ENCODE measurements around the gene MLANA. TPM values are rescaled to one million over a fixed set of nuclear protein-coding genes. Genes with fewer than 3 reads are reported as not detected.

MLANA gene
- 0.54 TPM for polyA plus RNA-seq
- long read RNA-seq, donor 1, result 0 reads
- long read RNA-seq, donor 2, result 0 reads
- long read RNA-seq, donor 3, result 0 reads
- long read RNA-seq, donor 4, result 0 reads
- long read RNA-seq, donor 5, result 0 reads
- long read RNA-seq, donor 6, result 0 reads
- long read RNA-seq, donor 7, partial matches to known transcripts, result 14 of 14 reads
- long read RNA-seq, donor 7, other reads (novel, unspliced or antisense), result 0 of 14 reads
- long read RNA-seq, donor 8, result 0 reads
- long read RNA-seq, donor 9, result 0 reads
- long read RNA-seq, donor 10, result 0 reads
- long read RNA-seq, donor 11, result 0 reads

- Histone ChIP-seq H3K27ac (ENCODE audit: low read length) (no peak within 1 kb of the TSS), H3K4me1 (ENCODE audit: control insufficient read depth, insufficient read depth, low read length) (no peaks in the 10 kb centered on the region), H3K36me3 (ENCODE audit: control insufficient read depth, insufficient read depth, low read length) (no peaks in the 10 kb centered on the region), H3K4me3 (ENCODE audit: low read length) (no peak within 1 kb of the TSS), H3K9me3 (ENCODE audit: control insufficient read depth, low read depth, low read length) (no peaks in the 10 kb centered on the region), H3K27me3 (ENCODE audit: control insufficient read depth, insufficient read depth, low read length) (no peaks in the 10 kb centered on the region)
- no peak for DNase-seq
- WGBS (ENCODE audit: insufficient coverage, low lambda C conversion rate), result 100% methylated on average over 3 of the region's 9 CpGs
Measured at GRCh38 chr9:5890641-5891040, at the start of gene MLANA. Gene MLANA, plus strand, starts transcription at chr9:5890889. Its CDS starts 1,586 bp downstream, at chr9:5892475.

DNA sequence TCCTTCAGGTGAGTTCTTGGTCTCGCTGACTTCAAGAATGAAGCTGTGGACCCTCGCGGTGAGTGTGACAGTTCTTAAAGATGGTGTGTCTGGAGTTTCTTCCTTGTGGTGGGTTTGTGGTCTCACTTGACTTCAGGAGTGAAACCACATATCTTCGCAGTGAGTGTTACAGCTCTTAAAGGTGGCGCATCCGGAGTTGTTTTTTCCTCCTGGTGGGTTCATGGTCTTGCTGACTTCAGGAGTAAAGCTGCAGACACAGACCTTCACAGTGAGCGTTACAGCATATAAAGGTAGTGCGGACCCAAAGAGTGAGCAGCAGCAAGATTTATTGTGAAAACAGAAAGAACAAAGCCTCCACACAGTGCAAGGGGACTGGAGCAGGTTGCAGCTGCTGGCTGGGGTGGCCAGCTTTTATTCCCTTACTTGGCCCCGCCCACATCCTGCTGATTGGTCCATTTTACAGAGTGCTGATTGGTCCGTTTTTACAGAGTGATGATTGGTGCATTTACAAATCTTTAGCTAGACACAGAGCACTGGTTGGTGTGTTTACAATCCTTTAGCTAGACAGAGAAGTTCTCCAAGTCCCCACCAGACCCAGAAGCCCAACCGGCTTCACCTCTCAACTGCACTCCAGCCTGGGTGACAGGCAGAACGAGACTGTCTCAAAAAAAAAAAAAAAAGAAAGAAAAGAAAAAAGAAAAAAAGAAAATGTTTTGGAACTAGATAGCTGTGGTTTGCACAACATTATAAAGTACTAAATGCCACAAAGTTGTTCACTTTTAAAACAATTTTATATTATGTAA is 48.7 kb upstream of the MLANA start:
- Histone ChIP-seq H3K9me3 (ENCODE audit: control insufficient read depth, low read depth, low read length) (no peaks in the 10 kb centered on the region), H3K4me3 (ENCODE audit: low read length) (no peak overlapping the region), H3K27ac (ENCODE audit: low read length) (no peak overlapping the region), H3K27me3 (ENCODE audit: control insufficient read depth, insufficient read depth, low read length) (no peaks in the 10 kb centered on the region), H3K4me1 (ENCODE audit: control insufficient read depth, insufficient read depth, low read length) (peaks cover 19% of the 10 kb centered on the region), H3K36me3 (ENCODE audit: control insufficient read depth, insufficient read depth, low read length) (no peaks in the 10 kb centered on the region)
- no peak for DNase-seq
- no CpG with 5 or more reads among the region's 12 CpGs for WGBS (ENCODE audit: insufficient coverage, low lambda C conversion rate)

DNA sequence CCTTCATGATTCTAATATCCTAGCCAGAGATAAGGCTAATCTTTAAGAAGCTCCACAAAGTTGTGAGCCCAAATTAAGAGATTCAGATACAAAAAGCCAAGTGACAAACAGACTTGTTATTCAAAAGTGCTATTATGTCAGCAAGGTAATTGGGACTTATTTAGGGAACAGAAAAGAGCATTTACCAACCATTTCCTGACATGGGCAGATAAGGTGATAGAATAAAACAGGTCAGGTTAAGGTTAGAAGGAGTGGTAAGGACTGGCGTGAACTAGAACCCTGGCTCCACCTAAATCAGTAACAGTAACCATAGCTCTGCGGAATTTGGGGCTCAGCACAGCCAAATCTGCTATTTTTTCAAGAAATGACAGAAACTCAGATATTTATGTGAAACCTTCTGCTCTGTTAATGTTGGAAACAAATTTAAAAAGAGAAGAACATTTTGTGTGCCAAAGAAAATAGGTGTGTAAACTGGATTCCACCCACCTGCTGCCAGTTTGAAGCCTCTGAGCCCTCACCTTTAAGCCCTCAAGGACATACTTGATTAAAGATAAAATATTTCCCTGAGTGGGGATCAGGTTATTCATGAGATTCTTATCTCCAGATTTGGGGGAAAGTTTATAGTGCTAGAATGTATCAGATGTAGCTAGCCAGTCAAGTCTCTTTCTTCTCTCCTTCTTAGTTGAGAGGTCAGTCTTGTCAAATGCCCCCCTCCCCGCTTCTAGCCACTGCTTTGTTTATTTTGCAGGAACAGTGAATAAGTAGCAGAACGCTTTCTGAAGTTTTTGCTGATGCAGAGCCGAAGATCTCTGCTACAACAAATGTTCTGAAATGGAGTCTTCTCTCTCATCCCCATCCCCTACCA is 47.5 kb upstream of the MLANA start:
- Histone ChIP-seq H3K27me3 (ENCODE audit: control insufficient read depth, insufficient read depth, low read length) (no peaks in the 10 kb centered on the region), H3K9me3 (ENCODE audit: control insufficient read depth, low read depth, low read length) (no peaks in the 10 kb centered on the region), H3K36me3 (ENCODE audit: control insufficient read depth, insufficient read depth, low read length) (no peaks in the 10 kb centered on the region), H3K4me1 (ENCODE audit: control insufficient read depth, insufficient read depth, low read length) (peaks cover 19% of the 10 kb centered on the region), H3K4me3 (ENCODE audit: low read length) (no peak overlapping the region), H3K27ac (ENCODE audit: low read length) (no peak overlapping the region)
- 100% methylated on average over 1 of the region's 5 CpGs for WGBS (ENCODE audit: insufficient coverage, low lambda C conversion rate)
- DNase-seq, result no peak

DNA sequence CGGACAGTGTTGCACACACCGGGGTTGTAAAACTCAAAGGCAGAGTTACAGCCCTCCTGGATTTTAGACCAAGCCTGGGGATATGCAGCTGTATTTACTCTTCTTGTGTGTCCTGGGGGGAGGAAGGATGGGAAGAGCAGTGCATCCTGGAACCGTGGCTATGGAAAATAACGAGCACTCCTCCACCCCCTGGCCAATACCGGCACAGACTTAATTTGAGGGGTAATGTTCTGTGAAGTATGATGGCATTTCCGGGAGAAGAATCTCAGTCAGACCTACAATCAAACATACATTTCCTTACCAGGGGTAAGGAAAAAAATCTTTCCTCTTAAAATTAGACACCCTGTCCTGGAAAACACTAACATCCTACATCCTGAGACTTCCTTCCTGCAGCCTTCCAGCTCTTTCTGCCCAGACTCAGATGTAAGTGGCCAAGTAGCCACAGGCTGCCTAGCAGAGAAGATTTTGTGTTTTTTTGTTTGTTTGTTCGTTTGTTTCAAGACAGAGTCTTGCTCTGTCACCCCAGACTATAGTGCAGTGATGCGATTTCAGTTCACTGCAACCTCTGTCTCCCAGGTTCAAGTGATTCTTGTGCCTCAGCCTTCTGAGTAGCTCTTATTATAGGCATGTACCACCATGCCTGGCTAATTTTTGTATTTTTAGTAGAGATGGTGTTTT is 46.8 kb upstream of the MLANA start:
- H3K4me3 ChIP-seq (ENCODE audit: low read length), result no peak overlapping the region
- no CpG with 5 or more reads among the region's 8 CpGs for WGBS (ENCODE audit: insufficient coverage, low lambda C conversion rate)
- DNase-seq, result peak in 1 of 2 donors; percentile 46
- no peaks in the 10 kb centered on the region for H3K9me3 ChIP-seq (ENCODE audit: control insufficient read depth, low read depth, low read length)
- peaks cover 17% of the 10 kb centered on the region for H3K4me1 ChIP-seq (ENCODE audit: control insufficient read depth, insufficient read depth, low read length)
- H3K36me3 ChIP-seq (ENCODE audit: control insufficient read depth, insufficient read depth, low read length), result no peaks in the 10 kb centered on the region
- H3K27ac ChIP-seq (ENCODE audit: low read length), result no peak overlapping the region
- no peaks in the 10 kb centered on the region for H3K27me3 ChIP-seq (ENCODE audit: control insufficient read depth, insufficient read depth, low read length)

- no peak overlapping the region for H3K4me3 ChIP-seq (ENCODE audit: low read length)
- H3K4me1 ChIP-seq (ENCODE audit: control insufficient read depth, insufficient read depth, low read length), result peaks cover 12% of the 10 kb centered on the region
- WGBS (ENCODE audit: insufficient coverage, low lambda C conversion rate), result no CpG with 5 or more reads among the region's 1 CpG
- H3K36me3 ChIP-seq (ENCODE audit: control insufficient read depth, insufficient read depth, low read length), result no peaks in the 10 kb centered on the region
- no peak for DNase-seq
- no peak overlapping the region for H3K27ac ChIP-seq (ENCODE audit: low read length)
- no peaks in the 10 kb centered on the region for H3K27me3 ChIP-seq (ENCODE audit: control insufficient read depth, insufficient read depth, low read length)
- H3K9me3 ChIP-seq (ENCODE audit: control insufficient read depth, low read depth, low read length), result no peaks in the 10 kb centered on the region
Measured at GRCh38 chr9:5845157-5845531, 45.5 kb upstream of the MLANA start.

DNA sequence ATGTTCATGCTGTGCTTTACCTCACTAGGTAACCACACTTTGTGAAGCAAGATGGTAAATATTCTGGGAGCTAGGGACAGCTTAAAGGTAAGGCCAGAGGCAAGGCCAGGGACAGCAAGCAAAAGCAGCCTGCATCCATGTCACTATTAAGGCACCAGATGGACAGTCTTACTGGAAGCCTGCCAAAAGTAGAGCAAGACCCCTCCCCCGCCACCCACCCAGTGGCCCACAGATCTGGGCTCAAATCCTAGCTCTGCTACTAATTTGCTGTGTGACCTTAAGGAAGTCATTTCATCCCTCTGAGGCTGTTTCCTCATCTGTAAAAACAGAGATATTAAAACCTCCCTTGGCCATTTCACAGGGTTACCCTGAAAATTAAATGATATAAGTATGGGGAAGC is 44.6 kb upstream of the MLANA start:
- no peak overlapping the region for H3K27ac ChIP-seq (ENCODE audit: low read length)
- no peak for DNase-seq
- WGBS (ENCODE audit: insufficient coverage, low lambda C conversion rate), result no CpG with 5 or more reads among the region's 1 CpG
- H3K27me3 ChIP-seq (ENCODE audit: control insufficient read depth, insufficient read depth, low read length), result no peaks in the 10 kb centered on the region
- H3K36me3 ChIP-seq (ENCODE audit: control insufficient read depth, insufficient read depth, low read length), result no peaks in the 10 kb centered on the region
- no peak overlapping the region for H3K4me3 ChIP-seq (ENCODE audit: low read length)
- H3K4me1 ChIP-seq (ENCODE audit: control insufficient read depth, insufficient read depth, low read length), result peaks cover 17% of the 10 kb centered on the region
- H3K9me3 ChIP-seq (ENCODE audit: control insufficient read depth, low read depth, low read length), result no peaks in the 10 kb centered on the region

GRCh38 chr9:5846501-5846921 is 44.2 kb upstream of the MLANA start:
- WGBS (ENCODE audit: insufficient coverage, low lambda C conversion rate), result no CpG with 5 or more reads among the region's 4 CpGs
- no peak for DNase-seq
- H3K27ac ChIP-seq (ENCODE audit: low read length), result no peak overlapping the region

DNA sequence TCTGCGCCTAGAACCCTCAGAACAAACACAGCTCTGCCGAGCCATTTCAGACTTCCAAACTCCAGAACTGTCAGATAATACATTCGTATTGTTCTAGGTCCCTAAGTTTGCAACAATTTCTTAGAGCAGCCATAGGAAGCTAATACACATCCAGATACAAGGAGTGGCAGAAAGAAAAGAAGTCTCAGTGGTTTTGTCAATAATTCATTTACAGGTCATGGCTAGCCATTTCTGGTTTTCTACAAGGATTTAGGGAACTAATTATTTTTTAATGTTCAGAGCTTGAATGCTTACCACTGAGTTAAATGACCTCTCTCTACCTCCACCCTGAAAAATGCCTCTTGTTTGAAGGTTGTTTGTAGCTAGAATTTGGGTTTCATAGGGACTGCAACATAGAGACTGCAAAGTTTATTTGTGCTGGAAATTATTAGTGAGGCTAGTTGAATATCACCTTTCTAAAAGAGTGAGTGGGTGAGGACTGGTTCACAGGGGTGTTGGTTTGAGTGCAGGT is 42.3 kb upstream of the MLANA start:
- H3K27me3 ChIP-seq (ENCODE audit: control insufficient read depth, insufficient read depth, low read length), result no peaks in the 10 kb centered on the region
- DNase-seq, result no peak
- WGBS (ENCODE audit: insufficient coverage, low lambda C conversion rate), result no CpG with 5 or more reads among the region's 3 CpGs
- H3K4me3 ChIP-seq (ENCODE audit: low read length), result no peak overlapping the region
- no peaks in the 10 kb centered on the region for H3K36me3 ChIP-seq (ENCODE audit: control insufficient read depth, insufficient read depth, low read length)
- peaks cover 18% of the 10 kb centered on the region for H3K4me1 ChIP-seq (ENCODE audit: control insufficient read depth, insufficient read depth, low read length)
- H3K27ac ChIP-seq (ENCODE audit: low read length), result no peak overlapping the region
- H3K9me3 ChIP-seq (ENCODE audit: control insufficient read depth, low read depth, low read length), result no peaks in the 10 kb centered on the region

More at GRCh38 chr9:5846501-5846921, 44.2 kb upstream of the MLANA start:
- Histone ChIP-seq H3K9me3 (ENCODE audit: control insufficient read depth, low read depth, low read length) (no peaks in the 10 kb centered on the region), H3K4me1 (ENCODE audit: control insufficient read depth, insufficient read depth, low read length) (peaks cover 19% of the 10 kb centered on the region), H3K27me3 (ENCODE audit: control insufficient read depth, insufficient read depth, low read length) (no peaks in the 10 kb centered on the region), H3K36me3 (ENCODE audit: control insufficient read depth, insufficient read depth, low read length) (no peaks in the 10 kb centered on the region), H3K4me3 (ENCODE audit: low read length) (no peak overlapping the region)

- Histone ChIP-seq H3K36me3 (ENCODE audit: control insufficient read depth, insufficient read depth, low read length) (no peaks in the 10 kb centered on the region), H3K4me3 (ENCODE audit: low read length) (no peak overlapping the region), H3K27ac (ENCODE audit: low read length) (no peak overlapping the region), H3K9me3 (ENCODE audit: control insufficient read depth, low read depth, low read length) (no peaks in the 10 kb centered on the region), H3K27me3 (ENCODE audit: control insufficient read depth, insufficient read depth, low read length) (no peaks in the 10 kb centered on the region), H3K4me1 (ENCODE audit: control insufficient read depth, insufficient read depth, low read length) (peaks cover 11% of the 10 kb centered on the region)
- no peak for DNase-seq
Measured at GRCh38 chr9:5850724-5851122, 40.0 kb upstream of the MLANA start.

DNA sequence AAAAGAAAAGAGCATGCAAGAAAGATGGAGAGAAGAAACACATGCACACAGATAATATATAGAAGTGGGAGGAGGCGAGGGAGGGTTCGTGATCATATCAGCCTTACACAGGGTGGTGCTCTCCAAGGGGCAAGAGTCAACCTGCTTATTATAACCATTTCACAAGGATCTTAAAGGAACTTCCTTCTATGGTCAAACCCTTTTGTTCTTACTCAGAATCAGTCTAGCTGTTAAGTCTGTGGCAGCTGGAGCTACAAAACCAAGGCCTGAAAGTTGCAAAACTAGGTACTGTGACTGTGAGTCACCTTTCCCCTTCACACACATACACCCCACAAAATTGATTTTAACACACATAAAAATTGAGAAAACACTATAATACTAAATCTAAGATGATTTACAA is 39.2 kb upstream of the MLANA start:
- Histone ChIP-seq H3K4me1 (ENCODE audit: control insufficient read depth, insufficient read depth, low read length) (peaks cover 11% of the 10 kb centered on the region), H3K36me3 (ENCODE audit: control insufficient read depth, insufficient read depth, low read length) (no peaks in the 10 kb centered on the region), H3K4me3 (ENCODE audit: low read length) (no peak overlapping the region), H3K27ac (ENCODE audit: low read length) (peak overlapping the region; percentile 71), H3K27me3 (ENCODE audit: control insufficient read depth, insufficient read depth, low read length) (no peaks in the 10 kb centered on the region), H3K9me3 (ENCODE audit: control insufficient read depth, low read depth, low read length) (no peaks in the 10 kb centered on the region)
- peak; percentile 77 to 89 for DNase-seq
- WGBS (ENCODE audit: insufficient coverage, low lambda C conversion rate), result no CpG with 5 or more reads among the region's 2 CpGs

Measured in large intestine (tissue), 12 donors.